Kidney (tissue), 14 donors: ENCODE measurements around the gene SAFB. TPM values are rescaled to one million over a fixed set of nuclear protein-coding genes. Genes with fewer than 3 reads are reported as not detected.

Experiments used
- DNase-seq, 5 donors: peaks; one replicate each; pipeline ENCODE4 v3.0.0-alpha.2; 2013 to 2020
- FAIRE-seq: peaks from 2 replicates; lab custom pipeline; 2012; peaks lifted over from hg19 to GRCh38; lab: Jason Lieb, UNC
- H3K27ac ChIP-seq, 2 donors: one replicate each; pipeline ENCODE4 v1.7.0; 2013; ENCODE audit warnings: low read depth in 2 of 2, low read length in 2 of 2, inconsistent platforms in 1 of 2
- H3K27me3 ChIP-seq: one replicate; pipeline ENCODE4 v1.7.1; 2013; ENCODE audit warnings: low read length, inconsistent platforms; ENCODE audit not compliant: control insufficient read depth, insufficient read depth
- H3K36me3 ChIP-seq, 3 donors: one replicate each; pipeline versions ENCODE4 v1.7.0 to v1.7.1; 2013; ENCODE audit warnings: low read length in 3 of 3, control low read depth in 1 of 3, inconsistent platforms in 1 of 3; ENCODE audit not compliant: insufficient read depth in 3 of 3, control insufficient read depth in 2 of 3
- H3K4me1 ChIP-seq, 3 donors: one replicate each; pipeline versions ENCODE4 v1.7.0 to v1.7.1; 2013; ENCODE audit warnings: low read length in 3 of 3, inconsistent platforms in 1 of 3, low read depth in 1 of 3; ENCODE audit not compliant: control insufficient read depth in 2 of 3, insufficient read depth in 2 of 3
- H3K4me3 ChIP-seq, 3 donors: one replicate each; pipeline versions ENCODE4 v1.7.0 to v1.8.1; 2013; ENCODE audit warnings: low read length in 3 of 3, control low read depth in 1 of 3, inconsistent platforms in 1 of 3
- H3K9ac ChIP-seq, 3 donors: one replicate each; pipeline versions ENCODE4 v1.7.0 to v1.7.1; 2013; ENCODE audit warnings: low read length in 3 of 3, control low read depth in 1 of 3, inconsistent platforms in 1 of 3
- H3K9me3 ChIP-seq, 3 donors: one replicate each; pipeline versions ENCODE4 v1.7.0 to v1.7.1; 2013; ENCODE audit warnings: low read length in 3 of 3, control low read depth in 1 of 3, inconsistent platforms in 1 of 3; ENCODE audit not compliant: control insufficient read depth in 2 of 3, insufficient read depth in 1 of 3
- CTCF ChIP-seq: IDR thresholded peaks from 3 replicates; pipeline ENCODE4 v1.5.1; 2012; ENCODE audit warnings: mild to moderate bottlenecking, moderate library complexity, borderline replicate concordance; ENCODE audit not compliant: insufficient read depth; ENCODE audit errors: extremely low read depth
- intact Hi-C: fragments of 100-400 bp; cut with DNase I; formaldehyde crosslinking; loops from one replicate; pipeline ENCODE4 v1.11.1; 2022
- polyA plus RNA-seq: library from polyadenylated mRNA; stranded (reverse); fragments of 350-450 nt; fragmentation: Illumina TruSeq; extraction: RNeasy Lipid Tissue Mini Kit (QIAGEN cat#74804); gene quantifications from one replicate; pipeline ENCODE4 v1.2.3, GENCODE V29; 2014; ENCODE audit warnings: low read depth, low replicate concordance; ENCODE audit not compliant: insufficient read depth
- total RNA-seq: library from RNA; stranded (reverse); fragmentation: NEBNext Ultra II Directional; extraction: Animal tissue kit (Norgen Biotek cat#: 25700); gene quantifications from one replicate; pipeline ENCODE4 v1.2.1, GENCODE V29; 2021
- donor health status: control.
- donor health status: control.
- donor health status: control.
- donor health status: control.
- donor health status: control.
- donor health status: DM: yes; HTN: yes; CAD: no.
- donor health status: Normal renal cell carcinoma (clear cell type).

Gene SAFB
- total and polyA plus RNA-seq, 2 donors from 2014 or later = 35.0 to 88.6 TPM

GRCh38 chr19:5578097-5578846 is 44.6 kb upstream of the SAFB start:
- Histone ChIP-seq H3K4me1 (no peaks in the 10 kb centered on the region), H3K36me3 (no peaks in the 10 kb centered on the region), H3K27me3 (no peaks in the 10 kb centered on the region), H3K9me3 (no peaks in the 10 kb centered on the region), H3K4me3 (no peak overlapping the region), H3K27ac (no peak overlapping the region), H3K9ac (no peak overlapping the region)
- no peak for FAIRE-seq
- DNase-seq = peak; percentile 66 to 85 (median 73)
- intact Hi-C loops = loop anchor here (5.0 kb wide), 1 partner anchor 531 kb away; no protein-coding TSS in a partner anchor
- peak; percentile 93 for TF ChIP-seq CTCF

- FAIRE-seq (no peak), DNase-seq (no peak)
- H3K9me3 ChIP-seq = no peaks in the 10 kb centered on the region
- H3K9ac ChIP-seq = no peak overlapping the region
- H3K4me3 ChIP-seq = no peak overlapping the region
- H3K27ac ChIP-seq = no peak overlapping the region
- H3K36me3 ChIP-seq = no peaks in the 10 kb centered on the region
- no peak for TF ChIP-seq CTCF
- no peaks in the 10 kb centered on the region for H3K4me1 ChIP-seq
- intact Hi-C loops = loop anchor here (5.0 kb wide), 1 partner anchor 532 kb away; no protein-coding TSS in a partner anchor
- H3K27me3 ChIP-seq = no peaks in the 10 kb centered on the region
These were observed 43.6 kb upstream of the SAFB start for GRCh38 chr19:5579286-5579685.

GRCh38 chr19:5579697-5580096 is 43.2 kb upstream of the SAFB start:
- FAIRE-seq = no peak
- intact Hi-C loops = loop anchor here (5.0 kb wide), 1 partner anchor 532 kb away; no protein-coding TSS in a partner anchor
- H3K9ac ChIP-seq = no peak overlapping the region
- no peak for TF ChIP-seq CTCF
- no peak overlapping the region for H3K4me3 ChIP-seq
- H3K4me1 ChIP-seq = no peaks in the 10 kb centered on the region
- no peaks in the 10 kb centered on the region for H3K27me3 ChIP-seq
- H3K9me3 ChIP-seq = no peaks in the 10 kb centered on the region
- H3K27ac ChIP-seq = no peak overlapping the region
- DNase-seq = no peak
- no peaks in the 10 kb centered on the region for H3K36me3 ChIP-seq
